Femur (tissue), 1 donor: ENCODE data around the gene STX4.
A peak's percentile ranks its signal among the peaks of the same experiment; 100 is the strongest.
"Not testable (repeated sequence)": the region's sequence is repeated elsewhere in the genome, so short reads cannot be mapped to it uniquely, and the experiment has no call there.

ENCODE experiments used
- DNase-seq: peaks from one replicate; pipeline ENCODE4 v3.0.0-alpha.2; 2017

STX4 gene

GRCh38 chr16:30998852-30999761 is 34.3 kb upstream of the STX4 start:
- no peak for DNase-seq

GRCh38 chr16:31000671-31001382 is 32.5 kb upstream of the STX4 start:
- no peak for DNase-seq

GRCh38 chr16:31001507-31002249 is 31.7 kb upstream of the STX4 start:
- DNase-seq, result no peak

GRCh38 chr16:31002250-31002700 is 31.1 kb upstream of the STX4 start:
- DNase-seq, result no peak

- no peak for DNase-seq
Observed at GRCh38 chr16:31002862-31003341, 30.5 kb upstream of the STX4 start.

- DNase-seq, result no peak
Observed at GRCh38 chr16:31003744-31004143, 29.6 kb upstream of the STX4 start.

GRCh38 chr16:31004658-31005057 is 28.7 kb upstream of the STX4 start:
- no peak for DNase-seq

GRCh38 chr16:31005350-31006085 is 27.8 kb upstream of the STX4 start:
- no peak for DNase-seq

GRCh38 chr16:31006086-31006385 is 27.3 kb upstream of the STX4 start:
- no peak for DNase-seq

- no peak for DNase-seq
Observed at GRCh38 chr16:31006589-31006988, 26.8 kb upstream of the STX4 start.

GRCh38 chr16:31007684-31008083 is 25.7 kb upstream of the STX4 start:
- DNase-seq, result no peak

- DNase-seq, result no peak
Observed at GRCh38 chr16:31008149-31008548, 25.2 kb upstream of the STX4 start.

- DNase-seq, result no peak
Observed at GRCh38 chr16:31008551-31008950, 24.8 kb upstream of the STX4 start.

GRCh38 chr16:31009120-31009519 is 24.2 kb upstream of the STX4 start:
- no peak for DNase-seq

GRCh38 chr16:31009894-31010584 is 23.3 kb upstream of the STX4 start:
- DNase-seq, result no peak

GRCh38 chr16:31010585-31011325 is 22.6 kb upstream of the STX4 start, which contains the start of gene STX1B:
STX1B (minus strand) TSS chr16:31010638; CDS start chr16:31010396, 242 bp downstream.
- peak; percentile 76 for DNase-seq

- not testable (repeated sequence) for DNase-seq
Observed at GRCh38 chr16:31011815-31012214, 21.5 kb upstream of the STX4 start.

- not testable (repeated sequence) for DNase-seq
Observed at GRCh38 chr16:31013292-31013691, 20.1 kb upstream of the STX4 start.

GRCh38 chr16:31016018-31016417 is 17.3 kb upstream of the STX4 start:
- no peak for DNase-seq

- DNase-seq, result not testable (repeated sequence)
Observed at GRCh38 chr16:31017756-31018155, 15.6 kb upstream of the STX4 start.

GRCh38 chr16:31020536-31020935 is 12.8 kb upstream of the STX4 start:
- no peak for DNase-seq
